Trophoblast cell (in vitro differentiated cells and primary cell): Measurements from ENCODE around the gene CALHM4.

Experiments used
- DNase-seq, 2 donors: peaks; one replicate each; pipeline ENCODE4 v3.0.0-alpha.2; 2016
- H2AFZ ChIP-seq: 2 replicates; pipeline ENCODE4 v1.6.1; 2013; ENCODE audit warnings: low read length, moderate library complexity, mild to moderate bottlenecking; ENCODE audit not compliant: insufficient read depth, poor library complexity
- H2AK5ac ChIP-seq: 2 replicates; pipeline ENCODE4 v1.6.1; 2013; ENCODE audit warnings: mild to moderate bottlenecking, low read length
- H2BK120ac ChIP-seq: 2 replicates; pipeline ENCODE4 v1.6.1; 2013; ENCODE audit warnings: low read length, mild to moderate bottlenecking, moderate library complexity; ENCODE audit not compliant: insufficient read depth, poor library complexity
- H2BK12ac ChIP-seq: 2 replicates; pipeline ENCODE4 v1.6.1; 2013; ENCODE audit warnings: mild to moderate bottlenecking, low read length, moderate library complexity
- H2BK5ac ChIP-seq: 2 replicates; pipeline ENCODE4 v1.6.1; 2013; ENCODE audit warnings: low read length, low read depth, moderate library complexity, mild to moderate bottlenecking; ENCODE audit not compliant: poor library complexity
- H3K14ac ChIP-seq: 2 replicates; pipeline ENCODE4 v1.6.1; 2013; ENCODE audit warnings: mild to moderate bottlenecking, low read length
- H3K18ac ChIP-seq: 2 replicates; pipeline ENCODE4 v1.6.1; 2013; ENCODE audit warnings: mild to moderate bottlenecking, low read length
- H3K23ac ChIP-seq: 2 replicates; pipeline ENCODE4 v1.6.1; 2013; ENCODE audit warnings: low read length
- H3K27ac ChIP-seq: 2 replicates; pipeline ENCODE4 v1.5.1; 2013; ENCODE audit warnings: low read depth, mild to moderate bottlenecking, inconsistent platforms, low read length, moderate library complexity
- H3K27me3 ChIP-seq: 2 replicates; pipeline ENCODE4 v1.6.1; 2013; ENCODE audit warnings: inconsistent platforms, mild to moderate bottlenecking, low read length, moderate library complexity; ENCODE audit not compliant: insufficient read depth
- H3K36me3 ChIP-seq, 2 experiments: 1 replicate in 1 of 2; 2 replicates in 1 of 2; pipeline ENCODE4 v1.6.1; 2013; ENCODE audit warnings: low read length in 2 of 2, mild to moderate bottlenecking in 2 of 2, moderate library complexity in 1 of 2; ENCODE audit not compliant: insufficient read depth in 2 of 2, control insufficient read depth in 1 of 2
- H3K4ac ChIP-seq: 2 replicates; pipeline ENCODE4 v1.6.1; 2013; ENCODE audit warnings: low read depth, mild to moderate bottlenecking, low read length, moderate library complexity
- H3K4me1 ChIP-seq, 2 experiments: 1 replicate in 1 of 2; 2 replicates in 1 of 2; pipeline ENCODE4 v1.6.1; 2013; ENCODE audit warnings: low read length in 2 of 2, mild to moderate bottlenecking in 2 of 2, moderate library complexity in 1 of 2; ENCODE audit not compliant: insufficient read depth in 2 of 2, control insufficient read depth in 1 of 2
- H3K4me2 ChIP-seq: 2 replicates; pipeline ENCODE4 v1.6.1; 2013; ENCODE audit warnings: inconsistent platforms, mild to moderate bottlenecking, low read length, moderate library complexity
- H3K4me3 ChIP-seq: 2 replicates; pipeline ENCODE4 v1.5.1; 2013; ENCODE audit warnings: mild to moderate bottlenecking, low read depth, low read length, inconsistent platforms
- H3K79me1 ChIP-seq: one replicate; pipeline ENCODE4 v1.6.1; 2013; ENCODE audit warnings: low read length
- H3K79me2 ChIP-seq: 2 replicates; pipeline ENCODE4 v1.6.1; 2013; ENCODE audit warnings: low read length, mild to moderate bottlenecking; ENCODE audit not compliant: control insufficient read depth, insufficient read depth, poor library complexity
- H3K9ac ChIP-seq: 2 replicates; pipeline ENCODE4 v1.6.1; 2013; ENCODE audit warnings: mild to moderate bottlenecking, low read length
- H3K9me3 ChIP-seq: 2 replicates; pipeline ENCODE4 v1.6.1; 2013; ENCODE audit warnings: low read depth, mild to moderate bottlenecking, control low read depth, inconsistent platforms, low read length; ENCODE audit not compliant: insufficient read depth
- H4K12ac ChIP-seq: 2 replicates; pipeline ENCODE4 v1.6.1; 2013; ENCODE audit warnings: low read depth, mild to moderate bottlenecking, low read length, moderate library complexity
- H4K8ac ChIP-seq: 2 replicates; pipeline ENCODE4 v1.6.1; 2013; ENCODE audit warnings: low read depth, mild to moderate bottlenecking, low read length, moderate library complexity
- H4K91ac ChIP-seq: one replicate; pipeline ENCODE4 v1.6.1; 2013; ENCODE audit warnings: low read depth, mild to moderate bottlenecking, low read length, moderate library complexity
- WGBS: extraction: QIAGEN DNeasy Blood & Tissue Kit; methylation state at CpG from one replicate; pipeline ENCODE4 v1.1.7; 2013; ENCODE audit warnings: missing lambda C conversion rate; ENCODE audit not compliant: insufficient read length, insufficient coverage; ENCODE audit errors: extremely low coverage; 5-methylcytosine and 5-hydroxymethylcytosine counted together

The CALHM4 gene

DNA sequence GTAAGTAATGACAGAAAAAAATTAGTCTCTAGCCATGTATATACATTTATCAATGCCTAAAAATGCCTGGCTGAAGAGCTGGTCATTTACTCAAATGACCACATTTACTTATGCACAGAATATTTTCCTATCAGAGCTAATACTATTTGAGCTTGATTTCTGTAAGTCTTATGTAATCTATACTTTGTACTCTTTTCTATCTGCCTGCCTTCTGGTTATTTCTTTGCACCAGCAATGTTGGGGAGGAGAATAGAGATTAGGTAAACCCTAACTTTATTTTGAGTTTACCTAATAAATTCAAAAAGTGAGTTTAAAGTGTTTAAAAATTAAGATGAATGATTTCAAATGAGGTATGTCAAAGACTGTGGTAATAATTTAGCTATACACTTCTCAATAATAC, 38.4 kb upstream of the CALHM4 start:
- H3K9me3 ChIP-seq = no peaks in the 10 kb centered on the region
- no peak overlapping the region for H3K4me2 ChIP-seq
- no peak overlapping the region for H3K4ac ChIP-seq
- no peak overlapping the region for H2BK5ac ChIP-seq
- no peaks in the 10 kb centered on the region for H3K36me3 ChIP-seq
- H4K91ac ChIP-seq = no peak overlapping the region
- no peak overlapping the region for H4K8ac ChIP-seq
- DNase-seq = no peak
- H2AFZ ChIP-seq = no peak overlapping the region
- no peak overlapping the region for H3K4me3 ChIP-seq
- H3K79me2 ChIP-seq = no peaks in the 10 kb centered on the region
- H3K79me1 ChIP-seq = peaks cover 3% of the 10 kb centered on the region
- no peak overlapping the region for H3K14ac ChIP-seq
- H3K9ac ChIP-seq = no peak overlapping the region
- no peak overlapping the region for H3K27ac ChIP-seq
- H2AK5ac ChIP-seq = no peak overlapping the region
- H3K18ac ChIP-seq = no peak overlapping the region
- H4K12ac ChIP-seq = no peak overlapping the region
- peaks cover 0 to 4% of the 10 kb centered on the region in 2 experiments for H3K4me1 ChIP-seq
- H2BK120ac ChIP-seq = no peak overlapping the region
- H2BK12ac ChIP-seq = no peak overlapping the region
- no peak overlapping the region for H3K23ac ChIP-seq
- no peaks in the 10 kb centered on the region for H3K27me3 ChIP-seq

DNA sequence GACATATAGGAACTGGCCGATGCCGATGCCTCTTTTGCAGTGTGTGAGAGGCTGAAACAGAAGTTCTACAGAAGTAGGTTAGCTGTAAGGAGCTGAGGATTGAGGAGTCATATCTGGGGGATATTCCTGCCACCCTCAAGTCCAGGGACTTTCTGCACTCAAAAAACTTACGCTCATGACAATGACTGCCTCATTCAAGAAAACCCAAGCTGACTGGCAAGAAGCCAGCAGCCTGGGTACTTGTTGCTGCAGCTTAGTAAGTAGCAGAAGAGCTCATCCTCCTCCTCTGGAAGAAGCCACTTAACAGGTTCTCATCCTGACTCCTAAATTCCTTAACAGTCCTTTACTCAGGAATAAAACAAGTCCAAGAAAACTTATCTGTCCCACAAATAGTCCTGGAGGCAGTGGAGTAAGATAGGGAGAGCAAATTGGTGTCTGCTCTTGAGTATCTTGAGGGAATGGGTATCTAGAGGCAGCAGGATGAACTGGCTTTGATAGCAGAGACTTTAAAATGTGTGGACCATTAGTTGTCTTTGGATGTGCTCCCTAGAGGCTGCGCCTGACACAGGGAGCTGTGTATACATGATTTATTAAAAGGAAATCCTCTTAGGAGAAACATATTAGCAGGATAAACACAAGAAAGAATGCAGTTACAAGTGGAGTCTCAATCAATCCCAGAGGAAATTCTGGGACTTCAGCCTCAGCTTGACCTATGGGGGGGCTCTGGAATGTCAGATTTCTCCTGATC, 34.8 kb upstream of the CALHM4 start:
- H3K4me3 ChIP-seq = no peak overlapping the region
- no peak for DNase-seq
- H3K79me1 ChIP-seq = no peaks in the 10 kb centered on the region
- no peaks in the 10 kb centered on the region for H3K36me3 ChIP-seq
- H4K12ac ChIP-seq = no peak overlapping the region
- no peak overlapping the region for H2BK5ac ChIP-seq
- no peaks in the 10 kb centered on the region for H3K79me2 ChIP-seq
- no peaks in the 10 kb centered on the region for H3K4me1 ChIP-seq
- WGBS = no CpG with 5 or more reads among the region's 4 CpGs
- H2BK12ac ChIP-seq = no peak overlapping the region
- no peak overlapping the region for H3K23ac ChIP-seq
- no peak overlapping the region for H3K4me2 ChIP-seq
- H2AFZ ChIP-seq = no peak overlapping the region
- no peak overlapping the region for H3K18ac ChIP-seq
- H2AK5ac ChIP-seq = no peak overlapping the region
- no peak overlapping the region for H4K91ac ChIP-seq
- H2BK120ac ChIP-seq = no peak overlapping the region
- no peak overlapping the region for H4K8ac ChIP-seq
- H3K9ac ChIP-seq = no peak overlapping the region
- H3K14ac ChIP-seq = no peak overlapping the region
- H3K9me3 ChIP-seq = no peaks in the 10 kb centered on the region
- no peaks in the 10 kb centered on the region for H3K27me3 ChIP-seq
- H3K4ac ChIP-seq = no peak overlapping the region
- H3K27ac ChIP-seq = no peak overlapping the region

DNA sequence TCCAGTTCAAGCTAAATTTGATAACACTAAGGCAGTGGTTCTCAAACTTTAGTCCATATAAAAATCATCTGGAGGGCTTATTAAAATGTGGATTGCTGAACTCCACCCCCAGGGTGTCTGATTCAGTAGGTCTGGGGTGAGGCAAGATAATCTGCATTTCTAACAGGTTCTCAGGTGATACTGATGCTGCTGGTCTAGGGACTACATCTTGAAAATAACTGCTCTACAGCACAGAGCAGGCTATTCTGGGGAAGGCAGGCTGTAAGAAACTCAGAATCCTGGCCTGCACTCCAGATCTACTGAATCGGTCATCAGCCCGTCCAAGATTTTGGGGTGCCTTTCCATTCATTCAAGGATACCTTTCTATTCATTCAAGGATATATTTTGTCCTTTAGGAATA, 30.7 kb upstream of the CALHM4 start:
- no peak overlapping the region for H3K9ac ChIP-seq
- no peaks in the 10 kb centered on the region for H3K36me3 ChIP-seq
- no peak overlapping the region for H2AFZ ChIP-seq
- no peak overlapping the region for H3K4ac ChIP-seq
- no peak overlapping the region for H4K91ac ChIP-seq
- H3K18ac ChIP-seq = no peak overlapping the region
- H4K12ac ChIP-seq = no peak overlapping the region
- H2BK12ac ChIP-seq = no peak overlapping the region
- DNase-seq = peak in 1 of 2 donors; percentile 72
- no peak overlapping the region for H4K8ac ChIP-seq
- H3K14ac ChIP-seq = no peak overlapping the region
- H3K4me1 ChIP-seq = peaks cover 0 to 2% of the 10 kb centered on the region in 2 experiments
- H3K4me3 ChIP-seq = no peak overlapping the region
- H3K27me3 ChIP-seq = no peaks in the 10 kb centered on the region
- no peak overlapping the region for H2BK120ac ChIP-seq
- H3K79me1 ChIP-seq = no peaks in the 10 kb centered on the region
- H3K79me2 ChIP-seq = no peaks in the 10 kb centered on the region
- H2AK5ac ChIP-seq = no peak overlapping the region
- no CpG with 5 or more reads among the region's 2 CpGs for WGBS
- H3K23ac ChIP-seq = no peak overlapping the region
- no peak overlapping the region for H3K27ac ChIP-seq
- no peak overlapping the region for H3K4me2 ChIP-seq
- H2BK5ac ChIP-seq = no peak overlapping the region
- no peaks in the 10 kb centered on the region for H3K9me3 ChIP-seq

DNA sequence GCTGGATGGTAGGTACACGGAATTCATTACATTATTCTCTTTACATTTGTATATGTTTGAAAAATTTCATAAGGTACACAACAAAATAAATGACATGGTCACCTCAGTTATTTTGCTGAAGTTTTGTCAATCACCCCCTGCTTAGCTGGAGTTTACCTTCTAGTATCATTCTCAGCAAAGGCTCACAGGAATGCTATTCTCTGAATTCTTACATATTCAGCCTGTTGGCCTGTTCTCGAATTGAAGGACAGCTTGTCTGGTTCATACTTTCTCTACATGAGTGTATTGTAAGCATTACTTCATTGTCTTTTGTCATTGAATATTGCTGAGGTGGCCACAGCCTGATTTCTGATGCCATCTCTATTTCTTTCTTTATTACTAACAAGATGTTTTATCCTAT, 29.3 kb upstream of the CALHM4 start:
- Histone ChIP-seq H3K23ac (no peak overlapping the region), H3K4me1 (peaks cover 4 to 5% of the 10 kb centered on the region in 2 experiments), H3K36me3 (no peaks in the 10 kb centered on the region), H3K27me3 (no peaks in the 10 kb centered on the region), H4K91ac (no peak overlapping the region), H3K14ac (no peak overlapping the region), H2BK5ac (no peak overlapping the region), H2AK5ac (no peak overlapping the region), H2BK12ac (no peak overlapping the region), H3K18ac (no peak overlapping the region), H3K79me2 (peaks cover 1% of the 10 kb centered on the region), H3K27ac (no peak overlapping the region), H3K9me3 (no peaks in the 10 kb centered on the region), H3K9ac (no peak overlapping the region), H2AFZ (no peak overlapping the region), H3K4ac (no peak overlapping the region), H3K4me3 (no peak overlapping the region), H4K8ac (no peak overlapping the region), H2BK120ac (no peak overlapping the region), H4K12ac (no peak overlapping the region), H3K79me1 (peaks cover 1% of the 10 kb centered on the region), H3K4me2 (no peak overlapping the region)
- no peak for DNase-seq
- WGBS = no CpG with 5 or more reads among the region's 2 CpGs
